AG09309 (cell line): ENCODE measurements around the gene FAM184A.

Source experiments
- DNase-seq: peaks from one replicate; pipeline ENCODE4 v3.0.0-alpha.2; 2010; ENCODE audit warnings: low read depth
- H3K4me3 ChIP-seq: 2 replicates; pipeline ENCODE4 v1.5.1; 2011; ENCODE audit warnings: mild to moderate bottlenecking, low read depth, low read length, moderate library complexity; ENCODE audit not compliant: control insufficient read depth
- TF ChIP-seq, protein P1 (sequence below): IDR thresholded peaks from 2 replicates; pipeline ENCODE4 v1.5.1; 2011; ENCODE audit warnings: mild to moderate bottlenecking, low read depth, low read length, inconsistent platforms; ENCODE audit not compliant: insufficient read depth, control insufficient read depth; ENCODE audit errors: missing control alignments

FAM184A gene, protein sequence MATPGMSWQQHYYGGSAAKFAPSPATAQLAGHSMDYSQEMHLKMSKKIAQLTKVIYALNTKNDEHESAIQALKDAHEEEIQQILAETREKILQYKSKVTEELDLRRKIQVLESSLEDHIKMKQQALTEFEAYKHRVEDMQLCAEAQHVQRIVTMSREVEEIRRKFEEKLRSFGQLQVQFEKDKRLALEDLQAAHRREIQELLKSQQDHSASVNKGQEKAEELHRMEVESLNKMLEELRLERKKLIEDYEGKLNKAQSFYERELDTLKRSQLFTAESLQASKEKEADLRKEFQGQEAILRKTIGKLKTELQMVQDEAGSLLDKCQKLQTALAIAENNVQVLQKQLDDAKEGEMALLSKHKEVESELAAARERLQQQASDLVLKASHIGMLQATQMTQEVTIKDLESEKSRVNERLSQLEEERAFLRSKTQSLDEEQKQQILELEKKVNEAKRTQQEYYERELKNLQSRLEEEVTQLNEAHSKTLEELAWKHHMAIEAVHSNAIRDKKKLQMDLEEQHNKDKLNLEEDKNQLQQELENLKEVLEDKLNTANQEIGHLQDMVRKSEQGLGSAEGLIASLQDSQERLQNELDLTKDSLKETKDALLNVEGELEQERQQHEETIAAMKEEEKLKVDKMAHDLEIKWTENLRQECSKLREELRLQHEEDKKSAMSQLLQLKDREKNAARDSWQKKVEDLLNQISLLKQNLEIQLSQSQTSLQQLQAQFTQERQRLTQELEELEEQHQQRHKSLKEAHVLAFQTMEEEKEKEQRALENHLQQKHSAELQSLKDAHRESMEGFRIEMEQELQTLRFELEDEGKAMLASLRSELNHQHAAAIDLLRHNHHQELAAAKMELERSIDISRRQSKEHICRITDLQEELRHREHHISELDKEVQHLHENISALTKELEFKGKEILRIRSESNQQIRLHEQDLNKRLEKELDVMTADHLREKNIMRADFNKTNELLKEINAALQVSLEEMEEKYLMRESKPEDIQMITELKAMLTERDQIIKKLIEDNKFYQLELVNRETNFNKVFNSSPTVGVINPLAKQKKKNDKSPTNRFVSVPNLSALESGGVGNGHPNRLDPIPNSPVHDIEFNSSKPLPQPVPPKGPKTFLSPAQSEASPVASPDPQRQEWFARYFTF

DNA sequence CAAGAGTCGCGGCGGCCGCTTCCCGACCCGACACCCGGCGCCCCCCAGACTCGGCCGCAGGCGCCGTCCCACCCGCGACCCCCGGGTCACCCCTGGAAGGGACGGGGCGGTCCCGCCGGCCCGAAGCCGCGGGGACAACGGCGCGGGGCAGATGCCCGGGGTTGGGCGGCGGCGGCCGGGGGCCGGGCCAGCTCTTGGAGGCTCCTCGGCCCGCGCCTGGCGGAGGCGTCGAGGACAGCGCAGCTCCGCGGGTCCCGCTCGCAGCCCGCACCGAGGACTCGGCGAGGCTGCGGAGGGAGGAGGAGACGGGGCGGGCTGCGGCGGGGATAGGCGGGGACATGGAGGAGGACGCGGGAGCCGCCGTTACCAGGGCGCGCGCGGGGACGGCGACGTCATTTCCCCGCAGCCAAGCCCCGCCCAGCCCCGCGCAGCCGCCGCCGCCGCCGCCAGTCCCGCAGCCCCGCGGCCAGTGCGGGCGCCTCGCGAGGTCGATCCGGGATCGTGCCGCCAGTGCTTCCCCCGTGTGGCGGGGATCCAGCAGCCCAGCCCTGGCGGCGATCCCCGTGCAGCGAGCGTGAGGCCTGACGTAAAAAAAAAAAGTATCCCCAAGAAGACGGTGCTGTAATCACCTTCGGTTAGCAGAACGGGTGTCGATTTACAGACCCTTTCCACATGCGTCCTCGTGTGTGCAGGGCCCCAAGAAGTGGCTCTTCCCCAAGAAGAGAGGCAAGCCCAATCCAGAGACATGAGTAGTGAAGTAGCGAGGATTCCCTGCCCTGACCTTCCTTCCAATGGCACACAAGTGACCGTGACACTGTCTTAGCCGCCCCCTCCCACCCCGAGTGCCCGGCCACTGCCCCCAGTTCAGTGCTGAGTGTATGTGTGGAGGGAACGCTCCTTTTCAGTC is at the start of gene FAM184A:
TSS of gene FAM184A (minus strand) at position 289 of the 907 bp plus-strand sequence. CDS start 365 bp downstream, outside the sequence.
- peak within 1 kb of the TSS; percentile 38 for H3K4me3 ChIP-seq
- peak; percentile 1 for DNase-seq
- TF ChIP-seq, protein P1, sequence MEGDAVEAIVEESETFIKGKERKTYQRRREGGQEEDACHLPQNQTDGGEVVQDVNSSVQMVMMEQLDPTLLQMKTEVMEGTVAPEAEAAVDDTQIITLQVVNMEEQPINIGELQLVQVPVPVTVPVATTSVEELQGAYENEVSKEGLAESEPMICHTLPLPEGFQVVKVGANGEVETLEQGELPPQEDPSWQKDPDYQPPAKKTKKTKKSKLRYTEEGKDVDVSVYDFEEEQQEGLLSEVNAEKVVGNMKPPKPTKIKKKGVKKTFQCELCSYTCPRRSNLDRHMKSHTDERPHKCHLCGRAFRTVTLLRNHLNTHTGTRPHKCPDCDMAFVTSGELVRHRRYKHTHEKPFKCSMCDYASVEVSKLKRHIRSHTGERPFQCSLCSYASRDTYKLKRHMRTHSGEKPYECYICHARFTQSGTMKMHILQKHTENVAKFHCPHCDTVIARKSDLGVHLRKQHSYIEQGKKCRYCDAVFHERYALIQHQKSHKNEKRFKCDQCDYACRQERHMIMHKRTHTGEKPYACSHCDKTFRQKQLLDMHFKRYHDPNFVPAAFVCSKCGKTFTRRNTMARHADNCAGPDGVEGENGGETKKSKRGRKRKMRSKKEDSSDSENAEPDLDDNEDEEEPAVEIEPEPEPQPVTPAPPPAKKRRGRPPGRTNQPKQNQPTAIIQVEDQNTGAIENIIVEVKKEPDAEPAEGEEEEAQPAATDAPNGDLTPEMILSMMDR = peak; percentile 20

DNA sequence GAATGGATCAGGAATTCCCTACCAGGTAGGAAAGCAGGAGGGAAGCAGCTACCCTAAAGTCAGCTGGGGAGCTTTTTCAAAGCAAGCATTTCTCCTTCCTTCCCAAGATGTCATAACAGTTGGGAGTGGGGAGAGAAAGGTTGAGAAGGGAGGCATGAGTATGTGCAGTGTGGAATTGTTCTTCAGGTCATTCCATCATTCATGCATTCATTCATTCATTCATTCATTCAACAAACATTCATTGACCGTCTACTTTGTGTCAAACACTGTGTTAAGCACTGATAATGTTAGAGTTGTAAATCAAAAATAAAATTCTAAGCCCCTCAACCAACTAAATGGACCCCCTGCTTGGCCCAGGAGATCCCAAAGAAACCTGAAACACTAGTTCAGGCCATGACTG is 49.2 kb upstream of the FAM184A start:
- no peak for DNase-seq
- TF ChIP-seq, protein P1 = no peak
- no peak overlapping the region for H3K4me3 ChIP-seq

DNA sequence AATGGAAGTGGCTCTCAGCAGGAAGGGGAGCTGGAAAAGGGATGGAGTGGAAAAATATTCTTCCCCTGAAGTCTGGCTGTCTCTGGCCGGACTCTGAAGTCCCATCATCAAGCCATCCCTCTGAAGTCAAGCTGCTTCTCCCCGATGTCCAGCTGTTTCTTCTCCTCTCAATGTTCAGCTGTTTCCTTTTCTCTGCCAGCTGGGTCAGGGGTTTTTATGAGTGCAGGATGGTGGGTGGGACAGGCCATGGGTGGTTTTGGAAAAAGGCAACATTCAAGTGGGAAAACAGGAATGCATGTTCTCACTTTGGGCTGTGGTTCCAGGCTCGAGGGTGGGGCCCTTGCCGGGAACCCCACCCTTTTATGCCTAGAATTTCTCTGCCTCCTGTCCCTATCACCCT is 48.4 kb upstream of the FAM184A start:
- TF ChIP-seq, protein P1 = no peak
- DNase-seq = no peak
- no peak overlapping the region for H3K4me3 ChIP-seq

GRCh38 chr6:119126140-119126539 is 47.7 kb upstream of the FAM184A start:
- no peak overlapping the region for H3K4me3 ChIP-seq
- TF ChIP-seq, protein P1 = no peak
- DNase-seq = no peak

GRCh38 chr6:119125576-119125975 is 47.1 kb upstream of the FAM184A start:
- no peak overlapping the region for H3K4me3 ChIP-seq
- no peak for DNase-seq
- TF ChIP-seq, protein P1 = no peak
